GM10266 (cell line): Measurements from ENCODE around the gene SPAG17.

ENCODE experiments used
- DNase-seq: peaks from one replicate; pipeline ENCODE4 v3.0.0; 2012; ENCODE audit errors: extremely low spot score
- CTCF ChIP-seq: IDR thresholded peaks from 2 replicates; pipeline ENCODE4 v1.5.1; 2012; ENCODE audit warnings: mild to moderate bottlenecking, low read depth; ENCODE audit not compliant: control insufficient read depth, insufficient read depth; ENCODE audit errors: missing control alignments

Gene SPAG17

GRCh38 chr1:118115567-118116295 lies 69.3 kb downstream of the SPAG17 start:
- no peak for DNase-seq
- no peak for TF ChIP-seq CTCF

DNA sequence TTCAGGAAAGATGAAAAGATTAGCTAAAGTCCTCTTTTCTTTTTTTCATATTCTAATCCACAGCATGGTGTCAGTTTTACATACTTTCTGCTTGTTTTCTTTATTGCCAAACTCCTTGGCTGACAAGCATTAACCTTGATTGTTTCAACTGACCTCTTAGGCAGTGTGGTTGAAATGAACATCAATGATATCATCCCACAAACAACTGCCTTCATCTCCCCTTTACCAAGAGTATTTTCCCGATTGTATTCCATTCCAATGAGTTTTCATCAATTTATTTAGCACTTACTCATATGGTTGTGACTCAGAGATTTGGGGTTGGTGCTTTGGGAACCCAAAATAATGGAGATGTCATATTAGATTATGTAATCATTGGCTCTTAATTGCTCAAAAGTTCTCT lies 71.8 kb downstream of the SPAG17 start:
- no peak for DNase-seq
- TF ChIP-seq CTCF: no peak

DNA sequence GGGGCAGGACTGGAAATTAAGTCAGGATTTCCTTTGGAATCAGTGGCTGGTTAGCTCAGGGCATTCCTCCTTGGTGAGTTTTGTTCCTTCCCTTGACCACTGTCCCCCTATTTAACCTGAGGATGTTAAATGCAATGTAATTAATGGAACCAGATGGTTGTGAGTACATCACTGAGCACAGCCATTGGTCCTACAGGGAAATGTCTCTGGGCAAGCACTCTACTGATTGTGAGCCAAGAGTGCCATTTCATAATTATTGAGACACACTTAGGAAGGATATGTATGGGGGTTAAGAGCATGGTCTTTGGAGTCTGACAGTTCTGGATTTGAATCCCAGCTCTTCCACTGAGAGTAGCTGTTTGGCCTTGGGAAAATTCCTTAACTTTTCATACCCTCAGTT lies 74.4 kb downstream of the SPAG17 start:
- DNase-seq: no peak
- TF ChIP-seq CTCF: no peak

GRCh38 chr1:118104951-118105350 lies 80.1 kb downstream of the SPAG17 start:
- no peak for TF ChIP-seq CTCF
- no peak for DNase-seq

DNA sequence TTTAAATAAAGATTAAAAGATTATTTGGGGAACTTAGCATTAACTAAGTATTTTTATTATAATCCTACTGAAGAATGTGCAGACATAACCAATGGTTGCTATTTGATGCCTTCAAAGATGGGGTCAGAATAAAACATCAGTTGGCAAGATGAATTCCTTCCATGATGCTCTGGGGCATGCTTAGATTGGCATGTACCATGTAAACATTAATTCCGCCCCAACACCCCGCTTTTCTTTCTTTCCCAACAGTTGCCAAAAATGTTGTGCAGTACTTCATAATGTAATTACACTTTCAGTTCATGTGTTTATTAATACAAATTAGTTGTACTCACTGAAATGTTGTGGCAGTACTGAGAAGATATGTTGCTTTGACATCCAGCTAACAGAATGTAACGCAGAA lies 82.6 kb downstream of the SPAG17 start:
- DNase-seq: no peak
- no peak for TF ChIP-seq CTCF

- no peak for DNase-seq
- TF ChIP-seq CTCF: no peak
These were observed 83.0 kb downstream of the SPAG17 start for GRCh38 chr1:118101999-118102398.

GRCh38 chr1:118101515-118101844 lies 83.5 kb downstream of the SPAG17 start:
- no peak for TF ChIP-seq CTCF
- no peak for DNase-seq
